Neuronal stem cell (in vitro differentiated cells): ENCODE results near the gene LCT.

Experiments used
- DNase-seq: peaks from one replicate; pipeline ENCODE4 v3.0.0-alpha.2; 2013; ENCODE audit warnings: low spot score
- H2AFZ ChIP-seq: one replicate; pipeline ENCODE4 v1.6.1; 2013; ENCODE audit warnings: mild to moderate bottlenecking, low read length, inconsistent platforms
- H2AK5ac ChIP-seq: 2 replicates; pipeline ENCODE4 v1.6.1; 2013; ENCODE audit warnings: low read depth, mild to moderate bottlenecking, inconsistent platforms, low read length, moderate library complexity, mixed read lengths
- H2BK120ac ChIP-seq: 2 replicates; pipeline ENCODE4 v1.6.1; 2013; ENCODE audit warnings: low read depth, mild to moderate bottlenecking, inconsistent platforms, low read length, moderate library complexity, mixed read lengths
- H2BK12ac ChIP-seq: one replicate; pipeline ENCODE4 v1.6.1; 2013; ENCODE audit warnings: low read length, inconsistent platforms
- H2BK15ac ChIP-seq: 2 replicates; pipeline ENCODE4 v1.6.1; 2013; ENCODE audit warnings: mild to moderate bottlenecking, low read length, inconsistent platforms, mixed read lengths
- H2BK5ac ChIP-seq: one replicate; pipeline ENCODE4 v1.6.1; 2013; ENCODE audit warnings: inconsistent platforms, mild to moderate bottlenecking, low read length, moderate library complexity
- H3K14ac ChIP-seq: one replicate; pipeline ENCODE4 v1.6.1; 2013; ENCODE audit warnings: low read length, inconsistent platforms
- H3K18ac ChIP-seq: 2 replicates; pipeline ENCODE4 v1.6.1; 2013; ENCODE audit warnings: low read length, inconsistent platforms
- H3K23ac ChIP-seq: 2 replicates; pipeline ENCODE4 v1.6.1; 2013; ENCODE audit warnings: low read depth, mild to moderate bottlenecking, mixed read lengths, low read length, inconsistent platforms; ENCODE audit not compliant: poor library complexity
- H3K27ac ChIP-seq: replicated peaks from 3 replicates; pipeline ENCODE4 v1.5.1; 2013; ENCODE audit warnings: low read length, inconsistent platforms
- H3K27me3 ChIP-seq, 3 experiments: 2 replicates each; pipeline ENCODE4 v1.6.1; 2013; ENCODE audit warnings: low read length in 3 of 3, mild to moderate bottlenecking in 2 of 3, inconsistent platforms in 1 of 3, low read depth in 1 of 3, mixed read lengths in 1 of 3, moderate library complexity in 1 of 3; ENCODE audit not compliant: control insufficient read depth in 3 of 3, insufficient read depth in 3 of 3
- H3K36me3 ChIP-seq, 2 donors: replicated peaks in 1 of 2; 2 replicates each; pipeline ENCODE4 v1.6.1; 2013; ENCODE audit warnings: low read length in 2 of 2; ENCODE audit not compliant: control insufficient read depth in 2 of 2, insufficient read depth in 2 of 2
- H3K4ac ChIP-seq: 2 replicates; pipeline ENCODE4 v1.6.1; 2013; ENCODE audit warnings: inconsistent platforms, mild to moderate bottlenecking, low read length, moderate library complexity
- H3K4me1 ChIP-seq, 2 donors: 1 replicate in 1 of 2; 2 replicates in 1 of 2; pipeline ENCODE4 v1.6.1; 2013; ENCODE audit warnings: low read length in 2 of 2, low read depth in 1 of 2; ENCODE audit not compliant: control insufficient read depth in 2 of 2, insufficient read depth in 1 of 2
- H3K4me2 ChIP-seq: one replicate; pipeline ENCODE4 v1.6.1; 2013; ENCODE audit warnings: mild to moderate bottlenecking, low read length, inconsistent platforms; ENCODE audit not compliant: insufficient read depth, poor library complexity, severe bottlenecking
- H3K4me3 ChIP-seq, 2 donors: 2 replicates each; pipeline ENCODE4 v1.5.1; 2013; ENCODE audit warnings: low read length in 2 of 2, mild to moderate bottlenecking in 2 of 2, inconsistent platforms in 1 of 2, moderate library complexity in 1 of 2
- H3K79me1 ChIP-seq: one replicate; pipeline ENCODE4 v1.6.1; 2013; ENCODE audit warnings: low read depth, mild to moderate bottlenecking, inconsistent platforms, low read length, moderate library complexity
- H3K9ac ChIP-seq: one replicate; pipeline ENCODE4 v1.6.1; 2013; ENCODE audit warnings: mild to moderate bottlenecking, low read depth, low read length, inconsistent platforms; ENCODE audit not compliant: poor library complexity
- H3K9me3 ChIP-seq, 2 donors: replicated peaks in 1 of 2; 2 replicates each; pipeline versions ENCODE3 to v1.6.1; 2013; ENCODE audit warnings: low read length in 2 of 2, mild to moderate bottlenecking in 2 of 2, inconsistent platforms in 1 of 2, low read depth in 1 of 2, mixed read lengths in 1 of 2, moderate library complexity in 1 of 2; ENCODE audit not compliant: control insufficient read depth in 2 of 2, insufficient read depth in 1 of 2
- H4K8ac ChIP-seq: one replicate; pipeline ENCODE4 v1.6.1; 2013; ENCODE audit warnings: low read depth, mild to moderate bottlenecking, inconsistent platforms, low read length, moderate library complexity
- H4K91ac ChIP-seq: one replicate; pipeline ENCODE4 v1.6.1; 2013; ENCODE audit warnings: low read length, low read depth, mild to moderate bottlenecking, inconsistent platforms; ENCODE audit not compliant: poor library complexity
- WGBS, 2 donors: extraction: QIAGEN DNeasy Blood & Tissue Kit; methylation state at CpG; one replicate each; pipeline ENCODE4 v1.1.7; 2013; ENCODE audit warnings: missing lambda C conversion rate in 2 of 2, mixed read lengths in 1 of 2; ENCODE audit not compliant: insufficient read length in 2 of 2, insufficient replicate concordance in 1 of 2; ENCODE audit errors: extremely low coverage in 2 of 2; 5-methylcytosine and 5-hydroxymethylcytosine counted together

LCT gene

DNA sequence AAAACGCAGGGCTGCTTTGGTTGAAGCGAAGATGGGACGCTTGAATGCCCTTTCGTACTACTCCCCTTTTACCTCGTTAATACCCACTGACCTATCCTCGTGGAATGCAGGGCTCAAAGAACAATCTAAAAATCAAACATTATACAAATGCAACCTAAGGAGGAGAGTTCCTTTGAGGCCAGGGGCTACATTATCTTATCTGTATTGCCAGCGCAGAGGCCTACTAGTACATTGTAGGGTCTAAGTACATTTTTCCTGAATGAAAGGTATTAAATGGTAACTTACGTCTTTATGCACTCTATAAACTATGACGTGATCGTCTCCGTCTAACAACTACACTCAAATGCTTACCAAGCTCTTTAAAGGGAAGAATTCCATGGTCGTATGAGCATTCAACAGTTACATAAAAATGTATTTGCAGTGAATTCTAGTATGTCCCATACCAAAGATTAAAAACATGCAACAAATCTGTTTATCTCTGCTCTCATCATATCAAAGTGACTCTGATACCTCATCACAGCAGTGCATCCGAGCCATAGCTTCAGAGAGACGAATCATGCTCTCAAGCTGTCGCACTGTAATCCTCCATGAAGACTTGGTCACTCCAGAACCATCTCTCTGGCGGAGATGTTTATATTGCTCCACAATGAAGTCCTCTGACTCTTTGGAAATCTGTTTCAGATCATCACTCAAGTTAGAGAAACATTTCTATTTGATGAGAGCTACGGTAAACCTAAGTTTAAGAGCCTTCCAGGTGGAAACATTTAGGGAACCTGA lies 14.1 kb upstream of the LCT start:
- Histone ChIP-seq H2AK5ac (no peak overlapping the region), H3K36me3 (peaks cover 27 to 99% of the 10 kb centered on the region in 2 donors), H3K9ac (no peak overlapping the region), H4K91ac (no peak overlapping the region), H2AFZ (no peak overlapping the region), H3K14ac (no peak overlapping the region), H3K9me3 (no peaks in the 10 kb centered on the region), H3K4ac (no peak overlapping the region), H3K79me1 (no peaks in the 10 kb centered on the region), H2BK15ac (no peak overlapping the region), H3K27me3 (no peaks in the 10 kb centered on the region), H2BK5ac (no peak overlapping the region), H3K4me2 (no peak overlapping the region), H3K27ac (no peak overlapping the region), H3K4me1 (no peaks in the 10 kb centered on the region), H2BK120ac (no peak overlapping the region), H3K23ac (no peak overlapping the region), H2BK12ac (no peak overlapping the region), H3K18ac (no peak overlapping the region), H3K4me3 (no peak overlapping the region), H4K8ac (no peak overlapping the region)
- no CpG with 5 or more reads among the region's 17 CpGs for WGBS, 2 donors
- DNase-seq, result no peak

- H3K4ac ChIP-seq, result no peak overlapping the region
- DNase-seq, result no peak
- no peak overlapping the region for H3K27ac ChIP-seq
- no peak overlapping the region for H3K23ac ChIP-seq
- H3K4me2 ChIP-seq, result no peak overlapping the region
- H3K4me1 ChIP-seq, result no peaks in the 10 kb centered on the region
- no CpG with 5 or more reads among the region's 3 CpGs for WGBS, 2 donors
- H3K9ac ChIP-seq, result no peak overlapping the region
- no peak overlapping the region for H2AFZ ChIP-seq
- H3K18ac ChIP-seq, result no peak overlapping the region
- H2BK5ac ChIP-seq, result no peak overlapping the region
- no peak overlapping the region for H2BK12ac ChIP-seq
- no peaks in the 10 kb centered on the region for H3K27me3 ChIP-seq
- no peaks in the 10 kb centered on the region for H3K9me3 ChIP-seq
- no peak overlapping the region for H4K8ac ChIP-seq
- no peak overlapping the region for H2AK5ac ChIP-seq
- no peaks in the 10 kb centered on the region for H3K79me1 ChIP-seq
- no peak overlapping the region for H4K91ac ChIP-seq
- no peak overlapping the region for H3K4me3 ChIP-seq
- H2BK120ac ChIP-seq, result no peak overlapping the region
- H3K36me3 ChIP-seq, result peaks cover 25 to 99% of the 10 kb centered on the region in 2 donors
- no peak overlapping the region for H2BK15ac ChIP-seq
- H3K14ac ChIP-seq, result no peak overlapping the region
Measured at GRCh38 chr2:135849087-135849486, 12.1 kb upstream of the LCT start.

- no peak overlapping the region for H3K4me3 ChIP-seq
- H3K27me3 ChIP-seq, result no peaks in the 10 kb centered on the region
- no peak overlapping the region for H3K9ac ChIP-seq
- peaks cover 30 to 99% of the 10 kb centered on the region in 2 donors for H3K36me3 ChIP-seq
- no peak for DNase-seq
- no peak overlapping the region for H4K91ac ChIP-seq
- no peaks in the 10 kb centered on the region for H3K79me1 ChIP-seq
- no peak overlapping the region for H2BK12ac ChIP-seq
- no peak overlapping the region for H3K23ac ChIP-seq
- H2AK5ac ChIP-seq, result no peak overlapping the region
- H3K14ac ChIP-seq, result no peak overlapping the region
- H4K8ac ChIP-seq, result no peak overlapping the region
- no peak overlapping the region for H2AFZ ChIP-seq
- WGBS, 2 donors, result no CpG with 5 or more reads among the region's 5 CpGs
- H2BK15ac ChIP-seq, result no peak overlapping the region
- H3K4me2 ChIP-seq, result no peak overlapping the region
- H3K4me1 ChIP-seq, result no peaks in the 10 kb centered on the region
- H3K9me3 ChIP-seq, result no peaks in the 10 kb centered on the region
- H3K27ac ChIP-seq, result no peak overlapping the region
- no peak overlapping the region for H3K18ac ChIP-seq
- no peak overlapping the region for H3K4ac ChIP-seq
- H2BK120ac ChIP-seq, result no peak overlapping the region
- H2BK5ac ChIP-seq, result no peak overlapping the region
Measured at GRCh38 chr2:135845997-135846396, 9.0 kb upstream of the LCT start.

DNA sequence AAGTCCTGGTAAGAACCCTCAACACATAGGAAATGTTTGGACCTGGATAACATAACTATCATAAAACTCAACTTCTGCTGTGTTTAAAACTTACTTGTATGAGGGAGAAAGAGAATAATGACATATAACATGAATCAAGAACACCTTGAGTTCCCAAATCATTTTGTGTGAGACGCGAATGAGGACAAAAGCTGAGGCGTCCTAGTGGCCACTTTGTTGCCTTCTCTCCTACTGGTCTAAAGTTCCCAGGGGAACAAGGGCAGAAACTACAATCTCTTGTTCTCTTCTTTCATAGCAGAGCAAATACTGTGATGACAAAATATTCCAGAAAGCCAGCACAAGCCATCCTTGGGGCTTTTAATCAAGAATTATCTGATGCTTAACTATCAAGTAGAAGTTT lies 8.3 kb upstream of the LCT start:
- no peaks in the 10 kb centered on the region for H3K79me1 ChIP-seq
- H3K23ac ChIP-seq, result no peak overlapping the region
- H3K4me1 ChIP-seq, result no peaks in the 10 kb centered on the region
- H3K9ac ChIP-seq, result no peak overlapping the region
- no peak overlapping the region for H3K27ac ChIP-seq
- H2BK120ac ChIP-seq, result no peak overlapping the region
- H2BK5ac ChIP-seq, result no peak overlapping the region
- no peak for DNase-seq
- H3K18ac ChIP-seq, result no peak overlapping the region
- no peak overlapping the region for H3K4me2 ChIP-seq
- no peak overlapping the region for H4K8ac ChIP-seq
- peaks cover 29 to 99% of the 10 kb centered on the region in 2 donors for H3K36me3 ChIP-seq
- no CpG with 5 or more reads among the region's 3 CpGs for WGBS, 2 donors
- H2BK12ac ChIP-seq, result no peak overlapping the region
- no peak overlapping the region for H2AK5ac ChIP-seq
- no peak overlapping the region for H2BK15ac ChIP-seq
- H3K14ac ChIP-seq, result no peak overlapping the region
- H2AFZ ChIP-seq, result no peak overlapping the region
- H3K9me3 ChIP-seq, result no peaks in the 10 kb centered on the region
- no peak overlapping the region for H3K4ac ChIP-seq
- no peak overlapping the region for H3K4me3 ChIP-seq
- no peak overlapping the region for H4K91ac ChIP-seq
- no peaks in the 10 kb centered on the region for H3K27me3 ChIP-seq
